ENCODE data around the gene ANGPT4. TPM values are rescaled to one million over a fixed set of nuclear protein-coding genes. Genes with fewer than 3 reads are reported as not detected.

The ANGPT4 gene
- total RNA-seq, 2 donors from 2014 or later: under 0.01 to 0.66 TPM

GRCh38 chr20:917416-917815 is 1.3 kb upstream of the ANGPT4 start:
- no peaks in the 10 kb centered on the region for H3K27me3 ChIP-seq
- no peak for ATAC-seq
- no peaks in the 10 kb centered on the region for H3K9me3 ChIP-seq
- DNase-seq: no peak
- WGBS, 2 donors: 40 to 49% methylated on average over 4 of the region's 4 CpGs
- no peaks in the 10 kb centered on the region for H3K4me1 ChIP-seq
- no peak for TF ChIP-seq CTCF (IDR thresholded peaks at IDR 0.05)
- TF ChIP-seq POLR2A (IDR thresholded peaks at IDR 0.05): no peak
- no peak overlapping the region for H3K27ac ChIP-seq
- intact Hi-C loops (cut with DNase I): no loop called here
- H3K4me3 ChIP-seq: no peak overlapping the region
- H3K36me3 ChIP-seq (replicated peaks in 1 of 2; ENCODE audit: insufficient read depth in 1 of 2, low read depth in 2 of 2): no peaks in the 10 kb centered on the region

- Histone ChIP-seq H3K4me1 (no peaks in the 10 kb centered on the region), H3K36me3 (replicated peaks in 1 of 2; ENCODE audit: insufficient read depth in 1 of 2, low read depth in 2 of 2) (no peaks in the 10 kb centered on the region), H3K27ac (no peak overlapping the region), H3K9me3 (no peaks in the 10 kb centered on the region), H3K4me3 (no peak overlapping the region), H3K27me3 (no peaks in the 10 kb centered on the region)
- intact Hi-C loops (cut with DNase I): no loop called here
- TF ChIP-seq CTCF (IDR thresholded peaks at IDR 0.05) (no peak), POLR2A (IDR thresholded peaks at IDR 0.05) (no peak)
- 31 to 32% methylated on average over 5 of the region's 5 CpGs for WGBS, 2 donors
- ATAC-seq (no peak), DNase-seq (no peak)
These were observed 691 bp upstream of the ANGPT4 start for GRCh38 chr20:916825-917224.

- no peak for DNase-seq
- Histone ChIP-seq H3K27ac (no peak overlapping the region), H3K27me3 (no peaks in the 10 kb centered on the region), H3K4me1 (no peaks in the 10 kb centered on the region), H3K9me3 (no peaks in the 10 kb centered on the region), H3K4me3 (no peak overlapping the region), H3K36me3 (replicated peaks in 1 of 2; ENCODE audit: insufficient read depth in 1 of 2, low read depth in 2 of 2) (no peaks in the 10 kb centered on the region)
- ATAC-seq: no peak
- TF ChIP-seq POLR2A (IDR thresholded peaks at IDR 0.05) (no peak), CTCF (IDR thresholded peaks at IDR 0.05) (no peak)
- 45 to 48% methylated on average over 15 of the region's 15 CpGs for WGBS, 2 donors
- intact Hi-C loops (cut with DNase I): no loop called here
These were observed 1.2 kb downstream of the ANGPT4 start for GRCh38 chr20:914727-915498.

- Histone ChIP-seq H3K27me3 (no peaks in the 10 kb centered on the region), H3K9me3 (no peaks in the 10 kb centered on the region), H3K4me1 (no peaks in the 10 kb centered on the region), H3K4me3 (no peak overlapping the region), H3K27ac (no peak overlapping the region), H3K36me3 (replicated peaks in 1 of 2; ENCODE audit: insufficient read depth in 1 of 2, low read depth in 2 of 2) (no peaks in the 10 kb centered on the region)
- TF ChIP-seq POLR2A (IDR thresholded peaks at IDR 0.05) (no peak), CTCF (IDR thresholded peaks at IDR 0.05) (no peak)
- no peak for ATAC-seq
- no peak for DNase-seq
- intact Hi-C loops (cut with DNase I): no loop called here
- 61 to 74% methylated on average over 4 to 5 of the region's 5 CpGs for WGBS, 2 donors
These were observed 2.8 kb downstream of the ANGPT4 start for GRCh38 chr20:913306-913849.

Data from body of pancreas (tissue), 4 donors.